Activated CD8-positive, alpha-beta T cell treated with anti-CD3 and anti-CD28 coated beads for 36 hours (primary cell): Measurements from ENCODE around the gene STXBP1. TPM values are rescaled to one million over a fixed set of nuclear protein-coding genes. Genes with fewer than 3 reads are reported as not detected.
A peak's percentile ranks its signal among the peaks of the same experiment; 100 is the strongest.

Experiments used
- ATAC-seq: fragments of 200-7000 bp; cut with Tn5 transposase; one replicate; pipeline ENCODE4 v1.10.0; 2021; ENCODE audit warnings: mild to moderate bottlenecking, moderate library complexity
- CTCF ChIA-PET: fragments of 350-600 bp; sonication (Branson Sonifier 250); formaldehyde crosslinking; loops from one replicate; lab custom pipeline; 2021; ENCODE audit warnings: antibody characterized with exemption; lab: Charles Lee
- POLR2A ChIA-PET: fragments of 350-600 bp; sonication (Branson Sonifier 250); formaldehyde crosslinking; loops from one replicate; lab custom pipeline; 2021; ENCODE audit warnings: antibody characterized with exemption; lab: Charles Lee
- DNase-seq: peaks from one replicate; pipeline ENCODE4 v3.0.0-alpha.2; 2020
- H3K27ac Mint-ChIP-seq: one replicate; pipeline ENCODE4 v1.8.0; 2021; ENCODE audit warnings: mild to moderate bottlenecking, mixed read lengths
- H3K27me3 Mint-ChIP-seq: one replicate; pipeline ENCODE4 v1.8.0; 2021; ENCODE audit warnings: mixed read lengths
- H3K36me3 Mint-ChIP-seq: one replicate; pipeline ENCODE4 v1.8.0; 2021; ENCODE audit warnings: low read depth, mixed read lengths
- H3K4me1 Mint-ChIP-seq: one replicate; pipeline ENCODE4 v1.8.0; 2021; ENCODE audit warnings: low read depth, mixed read lengths
- H3K4me3 Mint-ChIP-seq: one replicate; pipeline ENCODE4 v1.8.0; 2021; ENCODE audit warnings: mild to moderate bottlenecking, moderate library complexity, mixed read lengths
- H3K9me3 Mint-ChIP-seq: one replicate; pipeline ENCODE4 v1.8.0; 2021; ENCODE audit warnings: mixed read lengths
- CTCF ChIP-seq: fragments of 200-600 bp; IDR thresholded peaks from one replicate; pipeline ENCODE4 v1.8.0; 2022; ENCODE audit warnings: antibody characterized with exemption, mild to moderate bottlenecking
- intact Hi-C: fragments of 100-400 bp; cut with micrococcal nuclease; formaldehyde crosslinking; loops from one replicate; pipeline ENCODE4 v1.10.0; 2022
- total RNA-seq, 2 experiments: library from RNA; stranded (reverse); gene quantifications; one replicate each; pipeline ENCODE4 v1.2.3, GENCODE V29; 2021

STXBP1 gene
- total RNA-seq, 2 experiments from 2014 or later = 19.2 to 23.5 TPM

- H3K4me3 Mint-ChIP-seq = no peak overlapping the region
- no peak for TF ChIP-seq CTCF
- no peaks in the 10 kb centered on the region for H3K36me3 Mint-ChIP-seq
- peaks cover 10% of the 10 kb centered on the region for H3K4me1 Mint-ChIP-seq
- ChIA-PET CTCF (interaction anchor here (1.2 to 2.2 kb wide), 3 partner anchors 28 to 236 kb away, joined by 3 to 6 read pairs (median 3); partner anchors contain the start of gene TOR2A), POLR2A (no interaction called here)
- H3K27me3 Mint-ChIP-seq = no peaks in the 10 kb centered on the region
- H3K27ac Mint-ChIP-seq = no peak overlapping the region
- DNase-seq = no peak
- intact Hi-C loops = no loop called here
- H3K9me3 Mint-ChIP-seq = no peaks in the 10 kb centered on the region
- ATAC-seq = no peak
Observed at GRCh38 chr9:127634021-127634420, 21.9 kb downstream of the STXBP1 start.

- H3K4me3 Mint-ChIP-seq = no peak overlapping the region
- no peaks in the 10 kb centered on the region for H3K9me3 Mint-ChIP-seq
- ChIA-PET CTCF (interaction anchor here (1.2 to 1.6 kb wide), 2 partner anchors 27 to 100 kb away, joined by 3 read pairs; partner anchors contain the start of gene TOR2A), POLR2A (no interaction called here)
- no peaks in the 10 kb centered on the region for H3K36me3 Mint-ChIP-seq
- no peaks in the 10 kb centered on the region for H3K27me3 Mint-ChIP-seq
- no peak for TF ChIP-seq CTCF
- intact Hi-C loops = no loop called here
- H3K4me1 Mint-ChIP-seq = peaks cover 10% of the 10 kb centered on the region
- no peak overlapping the region for H3K27ac Mint-ChIP-seq
- ATAC-seq = no peak
- peak; percentile 11 for DNase-seq
Observed at GRCh38 chr9:127634698-127635097, 22.6 kb downstream of the STXBP1 start.

GRCh38 chr9:127635201-127635735 lies 23.2 kb downstream of the STXBP1 start:
- H3K27me3 Mint-ChIP-seq = no peaks in the 10 kb centered on the region
- no peak for DNase-seq
- intact Hi-C loops = no loop called here

GRCh38 chr9:127637322-127637847 lies 25.3 kb downstream of the STXBP1 start:
- Mint-ChIP-seq H3K4me3 (no peak overlapping the region), H3K36me3 (no peaks in the 10 kb centered on the region), H3K4me1 (peaks cover 10% of the 10 kb centered on the region), H3K27ac (no peak overlapping the region), H3K27me3 (no peaks in the 10 kb centered on the region), H3K9me3 (no peaks in the 10 kb centered on the region)
- no peak for ATAC-seq
- no peak for TF ChIP-seq CTCF
- CTCF ChIA-PET = no interaction called here
- intact Hi-C loops = no loop called here
- DNase-seq = no peak
- POLR2A ChIA-PET = no interaction called here

More at GRCh38 chr9:127635201-127635735, 23.2 kb downstream of the STXBP1 start:
- no peak overlapping the region for H3K27ac Mint-ChIP-seq
- H3K9me3 Mint-ChIP-seq = no peaks in the 10 kb centered on the region
- no peak overlapping the region for H3K4me3 Mint-ChIP-seq
- ChIA-PET POLR2A (no interaction called here), CTCF (no interaction called here)
- H3K4me1 Mint-ChIP-seq = peaks cover 10% of the 10 kb centered on the region
- no peak for ATAC-seq
- no peak for TF ChIP-seq CTCF
- no peaks in the 10 kb centered on the region for H3K36me3 Mint-ChIP-seq

GRCh38 chr9:127640908-127641545 lies 28.9 kb downstream of the STXBP1 start:
- POLR2A ChIA-PET = interaction anchor here (0.9 kb wide), 1 partner anchor 190 kb away, joined by 4 read pairs; the partner anchor contains the start of genes LRSAM1 and RPL12
- ATAC-seq (no peak), DNase-seq (no peak)
- H3K36me3 Mint-ChIP-seq = no peaks in the 10 kb centered on the region
- H3K9me3 Mint-ChIP-seq = no peaks in the 10 kb centered on the region
- intact Hi-C loops = no loop called here
- H3K27me3 Mint-ChIP-seq = no peaks in the 10 kb centered on the region
- no peak overlapping the region for H3K27ac Mint-ChIP-seq
- H3K4me1 Mint-ChIP-seq = no peaks in the 10 kb centered on the region
- no peak overlapping the region for H3K4me3 Mint-ChIP-seq
- no peak for TF ChIP-seq CTCF
- CTCF ChIA-PET = interaction anchor here (1.0 to 1.4 kb wide), 2 partner anchors 16 to 229 kb away, joined by 3 to 4 read pairs; no protein-coding TSS in a partner anchor
